Measurements from ENCODE around the gene KAT7.

KAT7 gene

GRCh38 chr17:49830605-49831004, 42.1 kb downstream of the KAT7 start:
- POLR2A ChIA-PET (ENCODE audit: low non-redundant PET) = no interaction called here
- no peak for TF ChIP-seq CTCF (conservative IDR thresholded peaks at IDR 0.05; ENCODE audit: low read depth)
- CTCF ChIA-PET = no interaction called here
- H3K27ac ChIP-seq = no peak overlapping the region
- peak; percentile 40 for DNase-seq (ENCODE audit: low spot score)

- no peak for TF ChIP-seq CTCF (conservative IDR thresholded peaks at IDR 0.05; ENCODE audit: low read depth)
- DNase-seq (ENCODE audit: low spot score) = no peak
- H3K27ac ChIP-seq = no peak overlapping the region
- POLR2A ChIA-PET (ENCODE audit: low non-redundant PET) = no interaction called here
- CTCF ChIA-PET = interaction anchor here (0.6 kb wide), 1 partner anchor 471 kb away, joined by 5 read pairs; the partner anchor contains the start of gene ZNF652
Observed at GRCh38 chr17:49832840-49833599, 44.5 kb downstream of the KAT7 start.

- POLR2A ChIA-PET (ENCODE audit: low non-redundant PET) = no interaction called here
- DNase-seq (ENCODE audit: low spot score) = no peak
- no peak for TF ChIP-seq CTCF (conservative IDR thresholded peaks at IDR 0.05; ENCODE audit: low read depth)
Observed at GRCh38 chr17:49834118-49834743, 45.8 kb downstream of the KAT7 start.

GRCh38 chr17:49835472-49835871, 47.0 kb downstream of the KAT7 start:
- H3K27ac ChIP-seq = no peak overlapping the region
- ChIA-PET POLR2A (ENCODE audit: low non-redundant PET) (no interaction called here), CTCF (no interaction called here)
- DNase-seq (ENCODE audit: low spot score) = no peak
- no peak for TF ChIP-seq CTCF (conservative IDR thresholded peaks at IDR 0.05; ENCODE audit: low read depth)

More at GRCh38 chr17:49834118-49834743, 45.8 kb downstream of the KAT7 start:
- no peak overlapping the region for H3K27ac ChIP-seq
- CTCF ChIA-PET = no interaction called here

GRCh38 chr17:49836111-49837030, 47.9 kb downstream of the KAT7 start:
- peak overlapping the region; percentile 21; the same call in 1 of the 2 replicates for H3K27ac ChIP-seq
- TF ChIP-seq CTCF (conservative IDR thresholded peaks at IDR 0.05; ENCODE audit: low read depth) = no peak
- no peak for DNase-seq (ENCODE audit: low spot score)
- POLR2A ChIA-PET (ENCODE audit: low non-redundant PET) = no interaction called here
- CTCF ChIA-PET = no interaction called here

GRCh38 chr17:49839455-49839854, 51.0 kb downstream of the KAT7 start:
- CTCF ChIA-PET = no interaction called here
- DNase-seq (ENCODE audit: low spot score) = no peak
- no peak for TF ChIP-seq CTCF (conservative IDR thresholded peaks at IDR 0.05; ENCODE audit: low read depth)
- H3K27ac ChIP-seq = no peak overlapping the region
- POLR2A ChIA-PET (ENCODE audit: low non-redundant PET) = no interaction called here

Data from RWPE1 (cell line).